Measurements from ENCODE around the gene PRPF40A.

GRCh38 chr2:152651834-152652233 is 65.4 kb downstream of the PRPF40A start:
- TF ChIP-seq CTCF (IDR thresholded peaks at IDR 0.05; ENCODE audit: insufficient read depth, low read length) (no peak), POLR2AphosphoS5 (IDR thresholded peaks at IDR 0.05; ENCODE audit: low read depth) (no peak), SPI1 (IDR thresholded peaks at IDR 0.05; ENCODE audit: borderline replicate concordance, low read depth) (no peak), GABPA (IDR thresholded peaks at IDR 0.05; ENCODE audit: low read depth) (no peak)
